Effector memory CD8-positive, alpha-beta T cell (primary cell): ENCODE results near the gene PIP5K1B.

Source experiments
- ATAC-seq: fragments of 150-1000 bp; cut with Tn5 transposase; replicated peaks from 2 replicates; pipeline ENCODE4 v1.10.0; 2021; ENCODE audit warnings: mild to moderate bottlenecking, moderate library complexity
- DNase-seq, 3 experiments: peaks; one replicate each; pipeline ENCODE4 v3.0.0; 2021
- H3K27ac Mint-ChIP-seq, 2 donors: one replicate each; pipeline ENCODE4 v1.8.0; 2022; ENCODE audit warnings: mild to moderate bottlenecking in 2 of 2, mixed read lengths in 2 of 2, moderate library complexity in 2 of 2
- H3K27me3 Mint-ChIP-seq, 2 donors: one replicate each; pipeline ENCODE4 v1.8.0; 2022; ENCODE audit warnings: mixed read lengths in 2 of 2
- H3K36me3 Mint-ChIP-seq: one replicate; pipeline ENCODE4 v1.8.0; 2022; ENCODE audit warnings: mild to moderate bottlenecking, moderate library complexity, mixed read lengths; ENCODE audit not compliant: insufficient read depth
- H3K4me1 Mint-ChIP-seq, 2 donors: one replicate each; pipeline ENCODE4 v1.8.0; 2022; ENCODE audit warnings: low read depth in 2 of 2, mixed read lengths in 2 of 2
- H3K4me3 Mint-ChIP-seq, 2 donors: one replicate each; pipeline ENCODE4 v1.8.0; 2022; ENCODE audit warnings: mild to moderate bottlenecking in 2 of 2, mixed read lengths in 2 of 2, moderate library complexity in 2 of 2
- H3K9me3 Mint-ChIP-seq, 2 donors: one replicate each; pipeline ENCODE4 v1.8.0; 2022; ENCODE audit warnings: mixed read lengths in 2 of 2

PIP5K1B gene

GRCh38 chr9:68778635-68779034 lies 73.6 kb downstream of the PIP5K1B start:
- Mint-ChIP-seq H3K27ac (no peak overlapping the region), H3K4me1 (peaks cover 2 to 7% of the 10 kb centered on the region in 2 donors), H3K4me3 (no peak overlapping the region), H3K27me3 (peaks cover 6 to 10% of the 10 kb centered on the region in 2 donors), H3K9me3 (no peaks in the 10 kb centered on the region), H3K36me3 (no peaks in the 10 kb centered on the region)
- ATAC-seq (no peak), DNase-seq (no peak)

DNA sequence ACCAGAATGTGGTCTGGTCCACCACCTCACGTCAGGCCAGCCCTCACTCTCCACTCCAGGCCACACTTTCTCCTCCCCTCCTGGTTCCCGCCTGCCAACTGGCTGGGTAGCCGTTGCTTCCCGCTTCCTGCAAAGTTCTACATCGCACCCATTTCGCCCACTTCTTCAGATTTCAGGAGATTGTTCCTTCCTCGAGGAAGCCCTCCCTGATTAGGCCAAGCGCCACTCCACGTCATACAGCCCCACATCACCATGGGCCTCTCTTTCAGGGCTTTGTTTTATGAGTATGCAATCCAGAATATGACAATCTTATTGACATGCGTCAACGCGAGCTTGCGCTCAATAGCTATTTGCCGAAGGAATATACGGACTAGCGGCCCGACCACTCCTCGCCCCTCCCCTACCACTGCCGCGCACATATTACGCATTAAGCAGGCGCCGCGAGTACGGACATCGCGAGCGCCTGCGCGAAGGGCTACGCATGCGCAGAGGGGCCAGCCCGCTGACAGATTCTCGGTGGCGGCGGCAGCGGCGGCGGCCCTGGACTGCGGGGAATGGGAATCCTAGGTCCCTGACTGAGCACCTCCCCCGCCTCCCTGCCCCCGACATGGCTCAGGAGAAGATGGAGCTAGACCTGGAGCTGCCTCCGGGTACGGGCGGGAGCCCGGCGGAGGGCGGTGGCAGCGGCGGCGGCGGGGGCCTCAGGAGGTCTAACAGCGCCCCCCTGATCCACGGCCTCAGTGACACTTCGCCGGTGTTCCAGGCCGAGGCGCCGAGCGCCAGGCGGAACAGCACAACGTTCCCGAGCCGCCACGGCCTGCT lies 74.7 kb downstream of the PIP5K1B start:
- H3K36me3 Mint-ChIP-seq = no peaks in the 10 kb centered on the region
- peaks cover 2 to 7% of the 10 kb centered on the region in 2 donors for H3K4me1 Mint-ChIP-seq
- no peak overlapping the region for H3K27ac Mint-ChIP-seq
- peak; percentile 93 to 97 (median 93) for DNase-seq
- H3K27me3 Mint-ChIP-seq = peaks cover 6 to 8% of the 10 kb centered on the region in 2 donors
- peak; percentile 87 for ATAC-seq
- H3K4me3 Mint-ChIP-seq = no peak overlapping the region
- H3K9me3 Mint-ChIP-seq = no peaks in the 10 kb centered on the region

GRCh38 chr9:68780380-68780712 lies 75.3 kb downstream of the PIP5K1B start:
- no peak for ATAC-seq
- Mint-ChIP-seq H3K36me3 (no peaks in the 10 kb centered on the region), H3K27ac (no peak overlapping the region), H3K4me3 (no peak overlapping the region), H3K27me3 (peaks cover under 1 to 3% of the 10 kb centered on the region in 2 donors), H3K4me1 (peaks cover 2 to 7% of the 10 kb centered on the region in 2 donors), H3K9me3 (no peaks in the 10 kb centered on the region)
- no peak for DNase-seq

DNA sequence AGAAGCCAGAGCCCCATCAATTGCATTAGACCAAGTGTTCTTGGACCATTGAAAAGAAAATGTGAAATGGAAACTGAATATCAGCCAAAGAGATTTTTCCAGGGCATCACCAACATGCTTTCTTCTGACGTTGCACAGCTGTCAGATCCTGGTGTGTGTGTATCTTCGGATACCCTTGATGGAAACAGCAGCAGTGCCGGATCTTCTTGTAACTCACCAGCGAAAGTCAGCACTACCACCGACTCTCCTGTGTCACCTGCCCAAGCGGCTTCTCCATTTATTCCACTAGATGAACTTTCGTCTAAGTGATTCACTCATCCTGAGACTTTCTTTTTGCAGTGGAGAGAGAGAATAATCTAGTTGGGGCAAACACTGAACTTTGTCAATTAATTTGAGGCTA lies 75.7 kb downstream of the PIP5K1B start:
- no peak overlapping the region for H3K4me3 Mint-ChIP-seq
- H3K4me1 Mint-ChIP-seq = peaks cover 4 to 11% of the 10 kb centered on the region in 2 donors
- no peak overlapping the region for H3K27ac Mint-ChIP-seq
- H3K36me3 Mint-ChIP-seq = no peaks in the 10 kb centered on the region
- H3K9me3 Mint-ChIP-seq = no peaks in the 10 kb centered on the region
- no peak for ATAC-seq
- DNase-seq = no peak
- no peaks in the 10 kb centered on the region for H3K27me3 Mint-ChIP-seq

DNA sequence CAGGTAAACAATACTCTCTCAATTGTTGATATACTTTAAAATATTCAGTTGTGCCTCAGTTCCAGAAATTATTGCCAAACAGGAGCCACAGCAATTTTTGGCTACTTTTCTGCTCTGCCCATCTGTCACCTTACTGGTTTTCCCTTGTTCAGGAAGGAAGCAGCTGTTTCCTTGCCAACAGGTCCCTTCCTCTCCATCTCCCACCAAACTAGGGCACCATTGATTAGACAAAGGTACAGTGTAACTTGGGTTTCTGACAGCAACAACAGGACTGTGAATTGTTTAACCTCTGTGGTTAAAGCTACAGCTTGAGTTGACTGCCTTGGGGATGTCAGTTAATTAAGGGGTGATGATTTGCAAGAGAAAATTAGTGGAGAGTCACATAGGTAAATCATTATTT lies 76.9 kb downstream of the PIP5K1B start:
- H3K27ac Mint-ChIP-seq = no peak overlapping the region
- H3K4me1 Mint-ChIP-seq = peaks cover 6 to 14% of the 10 kb centered on the region in 2 donors
- no peaks in the 10 kb centered on the region for H3K9me3 Mint-ChIP-seq
- no peaks in the 10 kb centered on the region for H3K36me3 Mint-ChIP-seq
- ATAC-seq (no peak), DNase-seq (no peak)
- no peaks in the 10 kb centered on the region for H3K27me3 Mint-ChIP-seq
- peak overlapping the region in 1 of 2 donors; percentile 32 for H3K4me3 Mint-ChIP-seq

DNA sequence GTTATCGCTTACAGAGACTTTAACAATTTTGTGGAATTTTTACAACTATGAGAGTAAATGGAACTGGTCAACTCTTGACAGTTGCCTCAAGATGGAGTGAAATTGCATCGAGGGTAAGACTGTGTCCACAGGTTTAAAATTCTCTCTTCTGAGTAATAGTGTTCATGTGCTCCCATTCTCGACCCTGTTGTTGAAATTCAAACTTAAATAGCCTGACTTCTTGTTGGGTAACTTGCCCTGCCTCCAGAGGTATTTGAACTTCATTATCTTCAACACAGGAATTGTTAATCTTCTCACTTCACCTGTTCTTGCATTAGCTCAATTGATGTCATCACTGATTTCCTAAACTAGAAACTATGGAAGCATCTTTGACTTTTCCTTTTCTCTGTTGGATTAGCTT lies 77.5 kb downstream of the PIP5K1B start:
- H3K36me3 Mint-ChIP-seq = no peaks in the 10 kb centered on the region
- H3K4me3 Mint-ChIP-seq = no peak overlapping the region
- no peaks in the 10 kb centered on the region for H3K27me3 Mint-ChIP-seq
- ATAC-seq = no peak
- H3K9me3 Mint-ChIP-seq = no peaks in the 10 kb centered on the region
- no peak for DNase-seq
- peaks cover 6 to 14% of the 10 kb centered on the region in 2 donors for H3K4me1 Mint-ChIP-seq
- H3K27ac Mint-ChIP-seq = no peak overlapping the region

GRCh38 chr9:68785965-68786364 lies 80.9 kb downstream of the PIP5K1B start:
- no peak for ATAC-seq
- H3K27ac Mint-ChIP-seq = peak overlapping the region in 1 of 2 donors; percentile 5

GRCh38 chr9:68791169-68791568 lies 86.1 kb downstream of the PIP5K1B start:
- no peak for DNase-seq
- Mint-ChIP-seq H3K4me3 (no peak overlapping the region), H3K4me1 (no peaks in the 10 kb centered on the region), H3K27ac (no peak overlapping the region), H3K36me3 (no peaks in the 10 kb centered on the region), H3K27me3 (no peaks in the 10 kb centered on the region), H3K9me3 (no peaks in the 10 kb centered on the region)
- no peak for ATAC-seq

More at GRCh38 chr9:68785965-68786364, 80.9 kb downstream of the PIP5K1B start:
- H3K27me3 Mint-ChIP-seq = no peaks in the 10 kb centered on the region
- peaks cover 6 to 14% of the 10 kb centered on the region in 2 donors for H3K4me1 Mint-ChIP-seq
- H3K4me3 Mint-ChIP-seq = no peak overlapping the region
- no peak for DNase-seq
- H3K9me3 Mint-ChIP-seq = no peaks in the 10 kb centered on the region
- H3K36me3 Mint-ChIP-seq = no peaks in the 10 kb centered on the region

DNA sequence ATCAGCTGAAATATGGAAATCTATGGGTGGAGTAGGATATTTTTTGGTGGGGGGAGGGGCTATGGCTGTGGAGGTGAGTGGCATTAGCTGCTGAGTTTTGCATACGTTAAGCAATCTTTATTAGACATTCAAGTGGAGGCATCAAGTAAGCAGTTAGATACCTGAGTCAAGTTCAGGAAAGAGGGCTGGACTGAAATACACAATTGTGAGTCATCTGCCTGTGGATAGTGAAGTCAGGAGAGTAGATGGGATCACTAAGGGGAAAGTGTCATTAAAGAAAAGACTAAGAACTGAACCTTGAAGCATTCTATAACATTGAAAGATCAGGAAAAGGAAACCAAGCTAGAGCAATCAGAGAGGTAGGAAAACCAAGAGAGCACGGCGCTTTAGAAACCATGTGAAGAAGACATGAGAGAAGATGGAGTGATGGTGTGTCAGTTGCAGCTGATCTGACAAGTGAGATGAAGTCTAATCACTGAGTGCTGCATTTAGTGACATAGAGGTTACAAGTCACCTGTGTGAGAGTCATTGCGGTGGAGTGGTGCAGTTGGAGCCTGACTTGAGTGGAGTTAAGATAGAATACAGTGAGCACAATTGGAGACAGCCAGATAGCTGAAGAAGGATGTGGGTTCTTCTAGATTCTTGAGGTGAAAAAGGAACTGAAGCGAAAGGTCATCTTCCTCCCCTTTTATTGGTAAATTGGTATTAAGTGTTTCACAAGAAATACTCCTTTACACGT lies 88.7 kb downstream of the PIP5K1B start:
- Mint-ChIP-seq H3K4me1 (no peaks in the 10 kb centered on the region), H3K27ac (no peak overlapping the region), H3K27me3 (peaks cover 12 to 15% of the 10 kb centered on the region in 2 donors), H3K36me3 (no peaks in the 10 kb centered on the region), H3K9me3 (no peaks in the 10 kb centered on the region), H3K4me3 (no peak overlapping the region)
- DNase-seq (no peak), ATAC-seq (no peak)

GRCh38 chr9:68794898-68795297 lies 89.9 kb downstream of the PIP5K1B start:
- ATAC-seq (no peak), DNase-seq (no peak)
- H3K36me3 Mint-ChIP-seq = no peaks in the 10 kb centered on the region
- H3K27me3 Mint-ChIP-seq = peaks cover 12 to 17% of the 10 kb centered on the region in 2 donors
- no peak overlapping the region for H3K27ac Mint-ChIP-seq
- H3K4me3 Mint-ChIP-seq = no peak overlapping the region
- H3K4me1 Mint-ChIP-seq = no peaks in the 10 kb centered on the region
- H3K9me3 Mint-ChIP-seq = no peaks in the 10 kb centered on the region

DNA sequence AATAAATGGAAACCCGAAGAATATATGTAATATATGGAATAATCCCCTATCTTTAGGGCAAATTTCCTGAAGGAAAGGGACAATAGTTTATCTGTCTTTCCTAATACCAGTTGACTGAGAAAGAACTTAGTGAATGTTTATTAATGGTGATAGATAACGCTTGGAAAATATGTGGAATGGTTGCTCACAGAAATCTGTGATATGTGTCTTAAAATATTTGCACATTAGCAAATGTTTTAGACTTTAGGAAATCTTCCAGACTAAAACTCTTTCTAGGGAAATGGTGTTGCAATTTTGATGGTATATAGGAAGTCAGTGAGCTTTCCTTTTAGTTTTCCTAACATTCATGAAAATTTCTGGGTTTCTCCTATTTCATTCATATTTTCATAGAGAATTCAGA lies 90.4 kb downstream of the PIP5K1B start:
- H3K4me3 Mint-ChIP-seq = no peak overlapping the region
- no peak for DNase-seq
- H3K36me3 Mint-ChIP-seq = no peaks in the 10 kb centered on the region
- H3K27me3 Mint-ChIP-seq = peaks cover 12 to 17% of the 10 kb centered on the region in 2 donors
- no peak overlapping the region for H3K27ac Mint-ChIP-seq
- no peaks in the 10 kb centered on the region for H3K4me1 Mint-ChIP-seq
- ATAC-seq = no peak
- no peaks in the 10 kb centered on the region for H3K9me3 Mint-ChIP-seq

DNA sequence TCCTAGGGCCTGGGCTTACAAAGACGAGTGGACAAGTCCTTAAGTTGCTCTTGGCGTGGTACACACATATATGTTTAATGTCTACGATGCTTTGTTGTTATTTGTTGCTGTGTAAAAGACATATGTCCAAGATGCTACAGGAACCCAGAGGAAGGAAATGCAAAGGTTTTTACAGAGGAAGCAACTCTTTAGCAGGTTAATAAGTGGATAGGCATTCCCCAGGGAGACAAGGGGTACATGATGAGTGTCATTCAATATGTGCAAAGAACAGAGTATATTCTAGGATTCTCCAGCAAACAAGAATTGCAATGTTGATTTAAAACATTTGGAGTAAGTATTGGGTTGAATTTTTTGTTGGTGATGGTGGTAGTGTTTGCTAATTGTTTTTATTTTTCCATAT lies 92.1 kb downstream of the PIP5K1B start:
- Mint-ChIP-seq H3K27me3 (peaks cover 12 to 17% of the 10 kb centered on the region in 2 donors), H3K4me1 (no peaks in the 10 kb centered on the region), H3K36me3 (no peaks in the 10 kb centered on the region), H3K9me3 (no peaks in the 10 kb centered on the region), H3K27ac (no peak overlapping the region), H3K4me3 (no peak overlapping the region)
- no peak for DNase-seq
- no peak for ATAC-seq

- Mint-ChIP-seq H3K9me3 (no peaks in the 10 kb centered on the region), H3K27ac (no peak overlapping the region), H3K27me3 (peaks cover 12 to 17% of the 10 kb centered on the region in 2 donors), H3K4me1 (no peaks in the 10 kb centered on the region), H3K4me3 (no peak overlapping the region), H3K36me3 (no peaks in the 10 kb centered on the region)
- DNase-seq (no peak), ATAC-seq (no peak)
Measured at GRCh38 chr9:68798423-68798822, 93.4 kb downstream of the PIP5K1B start.

DNA sequence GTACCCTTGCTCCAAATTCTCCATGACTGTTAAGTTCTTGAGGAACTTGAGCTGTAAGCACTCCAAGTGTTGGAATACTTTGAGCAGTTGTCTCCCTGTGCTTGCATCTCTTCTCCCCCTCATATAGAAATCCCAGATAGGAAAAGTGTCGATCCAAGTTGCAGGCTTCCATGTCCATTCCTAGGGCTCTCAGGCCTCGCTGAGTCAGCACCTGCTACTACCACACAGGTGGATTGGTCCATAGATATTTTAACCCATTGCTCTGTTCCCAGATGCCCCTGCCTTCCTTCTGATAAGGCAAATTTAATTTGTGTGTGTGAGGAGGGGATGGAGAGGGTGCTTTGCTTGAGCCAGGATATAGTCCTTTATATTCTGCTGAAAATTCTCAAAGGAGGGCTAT lies 95.8 kb downstream of the PIP5K1B start:
- peaks cover 12 to 17% of the 10 kb centered on the region in 2 donors for H3K27me3 Mint-ChIP-seq
- H3K27ac Mint-ChIP-seq = no peak overlapping the region
- no peaks in the 10 kb centered on the region for H3K9me3 Mint-ChIP-seq
- ATAC-seq (no peak), DNase-seq (no peak)
- H3K36me3 Mint-ChIP-seq = no peaks in the 10 kb centered on the region
- H3K4me3 Mint-ChIP-seq = no peak overlapping the region
- no peaks in the 10 kb centered on the region for H3K4me1 Mint-ChIP-seq
